GM23338 (cell line): Measurements from ENCODE around the gene NUMBL. TPM values are rescaled to one million over a fixed set of nuclear protein-coding genes. Genes with fewer than 3 reads are reported as not detected.

Experiments used
- ATAC-seq: fragments of 200-7000 bp; cut with Tn5 transposase; 3 replicates; pipeline ENCODE4 v1.9.1; 2020
- DNase-seq: peaks from one replicate; pipeline ENCODE4 v3.0.0-alpha.2; 2015; ENCODE audit warnings: low spot score
- H2AFZ ChIP-seq: fragments of 200-600 bp; sonication (generic); 2 replicates; pipeline ENCODE4 v1.8.0; 2016; ENCODE audit warnings: antibody characterized with exemption, mild to moderate bottlenecking, moderate library complexity
- H3F3A ChIP-seq: fragments of 200-600 bp; sonication (generic); replicated peaks from 2 replicates; pipeline ENCODE4 v1.8.0; 2017; ENCODE audit warnings: antibody characterized with exemption, mixed run types, low read depth
- H3K27ac ChIP-seq: fragments of 200-600 bp; sonication (generic); 2 replicates; pipeline ENCODE4 v1.6.1; 2016; ENCODE audit warnings: low read depth
- H3K27me3 ChIP-seq: fragments of 200-600 bp; sonication (generic); 2 replicates; pipeline ENCODE4 v1.8.0; 2016; ENCODE audit warnings: mild to moderate bottlenecking, mixed run types, moderate library complexity; ENCODE audit not compliant: insufficient read depth
- H3K36me3 ChIP-seq: fragments of 200-600 bp; sonication (generic); 2 replicates; pipeline ENCODE4 v1.8.0; 2016; ENCODE audit warnings: mild to moderate bottlenecking; ENCODE audit not compliant: insufficient read depth
- H3K4me1 ChIP-seq: fragments of 200-600 bp; sonication (generic); 2 replicates; pipeline ENCODE4 v1.8.0; 2016; ENCODE audit warnings: mild to moderate bottlenecking, moderate library complexity; ENCODE audit not compliant: insufficient read depth
- H3K4me2 ChIP-seq: fragments of 200-600 bp; sonication (generic); 2 replicates; pipeline ENCODE4 v1.7.1; 2017; ENCODE audit warnings: mixed run types
- H3K4me3 ChIP-seq: fragments of 200-600 bp; sonication (generic); 2 replicates; pipeline ENCODE4 v1.6.1; 2016; ENCODE audit warnings: mixed run types
- H3K79me2 ChIP-seq: fragments of 200-600 bp; sonication (generic); replicated peaks from 2 replicates; pipeline ENCODE4 v1.8.0; 2017; ENCODE audit warnings: mild to moderate bottlenecking; ENCODE audit not compliant: insufficient read depth
- H3K9me2 ChIP-seq: fragments of 200-600 bp; sonication (generic); 2 replicates; pipeline ENCODE4 v1.8.0; 2017; ENCODE audit not compliant: insufficient read depth
- H4K20me1 ChIP-seq: fragments of 200-600 bp; sonication (generic); replicated peaks from 2 replicates; pipeline ENCODE4 v1.8.0; 2017; ENCODE audit warnings: mild to moderate bottlenecking; ENCODE audit not compliant: insufficient read depth
- H3K27ac Mint-ChIP-seq: 2 replicates; pipeline ENCODE4 v1.8.0; 2020; ENCODE audit warnings: inconsistent platforms, mild to moderate bottlenecking, moderate library complexity, mixed read lengths
- H3K27me3 Mint-ChIP-seq: 3 replicates; pipeline ENCODE4 v1.8.0; 2022; ENCODE audit warnings: low read depth, mild to moderate bottlenecking, moderate library complexity, mixed read lengths, inconsistent platforms; ENCODE audit not compliant: insufficient read depth, poor library complexity
- H3K36me3 Mint-ChIP-seq: 3 replicates; pipeline ENCODE4 v1.8.0; 2021; ENCODE audit warnings: low read depth, mild to moderate bottlenecking, inconsistent platforms, moderate library complexity, mixed read lengths
- H3K4me1 Mint-ChIP-seq: 3 replicates; pipeline ENCODE4 v1.8.0; 2020; ENCODE audit warnings: mild to moderate bottlenecking, inconsistent platforms, mixed read lengths
- H3K4me3 Mint-ChIP-seq: 3 replicates; pipeline ENCODE4 v1.8.0; 2021; ENCODE audit warnings: moderate library complexity, mild to moderate bottlenecking, inconsistent platforms, mixed read lengths
- H3K9me3 Mint-ChIP-seq: 3 replicates; pipeline ENCODE4 v1.8.0; 2020; ENCODE audit warnings: moderate library complexity, mild to moderate bottlenecking, inconsistent platforms, mixed read lengths
- CREB1 ChIP-seq: fragments of 250-450 bp; sonication (Bioruptor Pico); IDR thresholded peaks from 2 replicates; pipeline ENCODE4 v1.5.0; 2020; ENCODE audit warnings: low read depth, mild to moderate bottlenecking, moderate library complexity
- CTCF ChIP-seq, 2 experiments: fragments of 200-600 bp in 1 of 2; sonication (generic) in 1 of 2; conservative IDR thresholded peaks; 2 replicates each; pipeline versions ENCODE4 v1.5.1 to v1.6.1; 2016 to 2017; ENCODE audit warnings: antibody characterized with exemption in 2 of 2, low read depth in 2 of 2, mild to moderate bottlenecking in 2 of 2, moderate library complexity in 1 of 2
- ETS1 ChIP-seq: IDR thresholded peaks from 2 replicates; pipeline ENCODE4 v1.6.1; 2016; ENCODE audit warnings: antibody characterized with exemption
- EZH2phosphoT487 ChIP-seq: fragments of 200-600 bp; sonication (generic); IDR thresholded peaks from one replicate; pipeline ENCODE4 v1.8.1; 2018; ENCODE audit warnings: antibody characterized with exemption; ENCODE audit not compliant: unreplicated experiment
- JUNB ChIP-seq: IDR thresholded peaks from one replicate; pipeline ENCODE4 v1.6.1; 2016; ENCODE audit warnings: antibody characterized with exemption; ENCODE audit not compliant: unreplicated experiment
- NANOG ChIP-seq: IDR thresholded peaks from 2 replicates; pipeline ENCODE4 v1.6.1; 2016; ENCODE audit warnings: antibody characterized with exemption, borderline replicate concordance
- POLR2AphosphoS5 ChIP-seq: IDR thresholded peaks from 2 replicates; pipeline ENCODE4 v1.6.1; 2016; ENCODE audit warnings: antibody characterized with exemption, low read depth
- REST ChIP-seq: IDR thresholded peaks from one replicate; pipeline ENCODE4 v1.6.1; 2018; ENCODE audit warnings: antibody characterized with exemption; ENCODE audit not compliant: unreplicated experiment
- STAT1 ChIP-seq: IDR thresholded peaks from one replicate; pipeline ENCODE4 v1.6.1; 2016; ENCODE audit warnings: antibody characterized with exemption; ENCODE audit not compliant: unreplicated experiment
- ZNF114 ChIP-seq: fragments of 250-450 bp; sonication (Bioruptor Pico); IDR thresholded peaks from 2 replicates; pipeline ENCODE4 v1.5.0; 2020; ENCODE audit warnings: mild to moderate bottlenecking, moderate library complexity
- ZNF462 ChIP-seq: fragments of 250-450 bp; sonication (Bioruptor Pico); IDR thresholded peaks from 2 replicates; pipeline ENCODE4 v1.5.0; 2020; ENCODE audit warnings: mild to moderate bottlenecking, moderate library complexity
- polyA plus RNA-seq: library from polyadenylated mRNA; unstranded; fragments of >200 nt; fragmentation: Nextera tagmentation; extraction: Ambion mirVana; gene quantifications from 2 replicates; pipeline ENCODE4 v1.2.1, GENCODE V29; 2016
- total RNA-seq: library from RNA; depleted of rRNA; stranded (reverse); fragments of >200 nt; shearing (Covaris generic); gene quantifications from 2 replicates; pipeline ENCODE4 v1.2.3, GENCODE V29; 2014

Gene NUMBL
- total and polyA plus RNA-seq, 2 experiments from 2014 or later = 8.5 to 28.5 TPM

GRCh38 chr19:40690693-40691420, 406 bp upstream of the NUMBL start:
- Histone ChIP-seq H3F3A (no peaks in the 10 kb centered on the region; the same call in 1 of the 2 replicates), H2AFZ (peak overlapping the region; percentile 60; the same call in 1 of the 2 replicates), H3K36me3 (peaks cover 3% of the 10 kb centered on the region; the same call in 1 of the 2 replicates), H3K27me3 (no peaks in the 10 kb centered on the region), H3K4me1 (peaks cover 8% of the 10 kb centered on the region; the same call in 1 of the 2 replicates), H3K79me2 (peaks cover 19% of the 10 kb centered on the region), H3K27ac (peak overlapping the region; percentile 99), H3K4me3 (peak overlapping the region; percentile 78), H4K20me1 (peaks cover 8% of the 10 kb centered on the region), H3K9me2 (no peaks in the 10 kb centered on the region), H3K4me2 (peak overlapping the region; percentile 94)
- Mint-ChIP-seq H3K9me3 (no peaks in the 10 kb centered on the region), H3K36me3 (peaks cover 11% of the 10 kb centered on the region), H3K4me1 (peaks cover 17% of the 10 kb centered on the region), H3K27ac (peak overlapping the region; percentile 100), H3K4me3 (peak overlapping the region; percentile 86), H3K27me3 (peaks cover 2% of the 10 kb centered on the region)
- no peak for TF ChIP-seq CTCF (conservative IDR thresholded peaks at IDR 0.05; ENCODE audit: low read depth in 2 of 2)
- TF ChIP-seq POLR2AphosphoS5 = peak; percentile 76
- TF ChIP-seq NANOG = no peak
- no peak for TF ChIP-seq ETS1
- 0 out of 2 replicates have a peak, but pooled peaks have one; percentile 15 for TF ChIP-seq CREB1
- no peak for TF ChIP-seq ZNF114 (CRISPR knock-in tag)
- no peak for TF ChIP-seq REST
- TF ChIP-seq EZH2phosphoT487 = no peak
- TF ChIP-seq JUNB = no peak
- no peak for TF ChIP-seq ZNF462
- TF ChIP-seq STAT1 = no peak
- DNase-seq (peak; percentile 93), ATAC-seq (peak; percentile 83)
